ENCODE measurements around the gene ADSL. TPM values are rescaled to one million over a fixed set of nuclear protein-coding genes. Genes with fewer than 3 reads are reported as not detected.

ADSL gene
- total and polyA plus RNA-seq, 9 of the 15 experiments (the other 6 are each of a cell fraction or from before 2014, with no cell fraction given), result 112 to 322 (median 146) TPM

- TF ChIP-seq ZNF197 (CRISPR knock-in tag; IDR thresholded peaks at IDR 0.05; ENCODE audit: low read depth) (0 out of 2 replicates have a peak, but pooled peaks have one; percentile 32), DDX20 (tag; IDR thresholded peaks at IDR 0.05; ENCODE audit: low read depth) (no peak), SREBF1 (IDR thresholded peaks at IDR 0.05; ENCODE audit: borderline replicate concordance, low read depth, low read length) (no peak), E2F1 (CRISPR knock-in tag; IDR thresholded peaks at IDR 0.05) (no peak), ZNF175 (CRISPR knock-in tag; IDR thresholded peaks at IDR 0.05; ENCODE audit: low read depth) (no peak), AFF4 (CRISPR knock-in tag; IDR thresholded peaks at IDR 0.05) (no peak), TFAM (CRISPR knock-in tag; conservative IDR thresholded peaks at IDR 0.05) (no peak), ZFP30 (CRISPR knock-in tag; IDR thresholded peaks at IDR 0.05; ENCODE audit: borderline replicate concordance) (no peak), ZNF184 (CRISPR knock-in tag; IDR thresholded peaks at IDR 0.05) (no peak), ZNF239 (CRISPR knock-in tag; IDR thresholded peaks at IDR 0.05) (no peak), SIN3B (IDR thresholded peaks at IDR 0.05; ENCODE audit: low read depth) (no peak), BDP1 (IDR thresholded peaks at IDR 0.05; ENCODE audit: insufficient read depth, insufficient read length) (no peak), HIVEP1 (CRISPR knock-in tag; IDR thresholded peaks at IDR 0.05) (no peak), PREB (CRISPR knock-in tag; IDR thresholded peaks at IDR 0.05) (no peak), CUX1 (CRISPR knock-in tag; IDR thresholded peaks at IDR 0.05) (no peak), XRCC3 (IDR thresholded peaks at IDR 0.05) (no peak), ZFPM2 (CRISPR knock-in tag; IDR thresholded peaks at IDR 0.05) (no peak), TBL1XR1 (IDR thresholded peaks at IDR 0.05; ENCODE audit: low read length in 2 of 2) (peak in 1 of 2 experiments; percentile 82; a peak in 2 of 4 replicates), CSDE1 (IDR thresholded peaks at IDR 0.05) (no peak)
Observed at GRCh38 chr22:40322021-40322420, 24.3 kb upstream of the ADSL start (continued).

All from K562 (cell line).